Peyer's patch (tissue), 4 donors: ENCODE measurements around the gene TBC1D30.

ENCODE experiments used
- CTCF ChIP-seq, 6 experiments: fragments of 450-650 bp in 4 of 6; fragments of 200-600 bp in 2 of 6; sonication (generic) in 1 of 6; IDR thresholded peaks; one replicate each; pipeline ENCODE4 v1.5.1; 2017 to 2019; ENCODE audit warnings: antibody characterized with exemption in 6 of 6, mild to moderate bottlenecking in 3 of 6, moderate library complexity in 1 of 6
- POLR2A ChIP-seq, 2 donors: fragments of 450-650 bp; IDR thresholded peaks; one replicate each; pipeline ENCODE4 v1.5.1; 2017; ENCODE audit warnings: antibody characterized with exemption in 2 of 2, mild to moderate bottlenecking in 2 of 2, moderate library complexity in 2 of 2

GRCh38 chr12:64875186-64875585, 50.7 kb downstream of the TBC1D30 start:
- no peak for TF ChIP-seq CTCF (IDR thresholded peaks at IDR 0.05)
- TF ChIP-seq POLR2A (IDR thresholded peaks at IDR 0.05) = no peak
